GM18909 (cell line): ENCODE results near the gene SSTR3.
"Not testable (repeated sequence)": the region's sequence is repeated elsewhere in the genome, so short reads cannot be mapped to it uniquely, and the experiment has no call there.

Experiments used
- ATAC-seq: cut with Tn5 transposase; IDR thresholded peaks from one replicate; pipeline ENCODE4 v1.9.1; 2021; ENCODE audit warnings: mild to moderate bottlenecking; ENCODE audit not compliant: unreplicated experiment, poor library complexity

The SSTR3 gene

GRCh38 chr22:37212174-37212906 lies at the start of gene SSTR3:
SSTR3 (minus strand) TSS chr22:37212477; CDS start chr22:37207803, 4,674 bp downstream.
- ATAC-seq = no peak

- ATAC-seq = no peak
Observed at GRCh38 chr22:37260901-37261336, 48.6 kb upstream of the SSTR3 start.

GRCh38 chr22:37260155-37260795 lies 48.0 kb upstream of the SSTR3 start:
- ATAC-seq = no peak

- ATAC-seq = no peak
Observed at GRCh38 chr22:37259540-37260029, 47.3 kb upstream of the SSTR3 start.

- no peak for ATAC-seq
Observed at GRCh38 chr22:37258753-37259401, 46.6 kb upstream of the SSTR3 start.

DNA sequence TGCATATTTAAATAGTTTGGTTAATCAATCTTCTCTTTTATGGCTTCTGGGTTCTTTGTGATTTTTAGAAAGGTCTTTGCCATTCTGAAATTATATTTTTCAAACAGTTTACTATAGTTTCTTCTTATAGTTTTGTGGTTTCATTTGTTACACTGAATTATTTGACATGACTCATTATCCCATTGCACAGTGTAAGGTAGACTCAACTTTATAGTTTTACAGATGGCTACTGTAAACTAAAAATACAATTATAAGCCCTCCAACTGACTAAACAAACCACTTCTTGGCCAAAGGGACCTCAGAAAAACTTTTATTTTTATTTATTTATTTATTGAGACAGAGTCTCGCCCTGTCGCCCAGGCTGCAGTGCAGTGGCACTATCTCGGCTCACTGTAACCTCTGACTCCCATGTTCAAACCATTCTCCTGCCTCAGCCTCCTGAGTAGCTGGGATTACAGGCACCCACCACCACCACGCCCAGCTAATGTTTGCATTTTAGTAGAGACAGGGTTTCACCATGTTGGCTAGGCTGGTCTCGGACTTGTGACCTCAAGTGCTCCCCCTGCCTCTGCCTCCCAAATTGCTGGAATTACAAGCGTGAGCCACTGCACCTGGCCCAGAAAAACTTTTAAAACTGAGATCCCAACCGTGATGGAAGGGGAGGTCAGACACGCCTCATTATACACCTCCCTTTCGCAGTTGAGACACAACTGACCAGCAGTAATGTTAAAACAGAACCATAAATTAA lies 45.9 kb upstream of the SSTR3 start:
- no peak for ATAC-seq

GRCh38 chr22:37256075-37256726 lies 43.9 kb upstream of the SSTR3 start:
- no peak for ATAC-seq

DNA sequence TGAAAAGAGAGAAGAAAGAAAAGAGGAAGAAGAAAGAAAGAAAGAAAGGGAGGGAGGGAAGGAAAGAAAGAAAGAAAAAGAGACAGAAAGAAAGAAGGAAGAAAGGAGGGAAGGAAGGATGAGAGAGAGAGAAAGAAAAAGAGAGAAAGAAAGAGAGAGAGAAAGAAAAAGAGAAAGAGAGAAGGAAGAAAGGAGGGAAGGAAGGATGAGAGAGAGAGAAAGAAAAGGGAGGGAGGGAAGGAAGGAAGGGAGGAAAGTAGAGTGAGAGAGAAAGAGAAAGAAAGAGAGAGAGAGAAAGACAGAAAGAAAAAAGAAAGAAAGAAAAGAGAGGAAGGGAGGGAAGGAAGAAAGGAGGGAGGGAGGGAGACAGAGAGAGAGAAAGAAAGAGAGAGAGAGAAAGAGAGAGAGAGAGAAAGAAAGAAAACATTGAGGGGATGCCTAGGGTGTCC lies 43.3 kb upstream of the SSTR3 start:
- no peak for ATAC-seq

- ATAC-seq = no peak
Observed at GRCh38 chr22:37254867-37255233, 42.6 kb upstream of the SSTR3 start.

DNA sequence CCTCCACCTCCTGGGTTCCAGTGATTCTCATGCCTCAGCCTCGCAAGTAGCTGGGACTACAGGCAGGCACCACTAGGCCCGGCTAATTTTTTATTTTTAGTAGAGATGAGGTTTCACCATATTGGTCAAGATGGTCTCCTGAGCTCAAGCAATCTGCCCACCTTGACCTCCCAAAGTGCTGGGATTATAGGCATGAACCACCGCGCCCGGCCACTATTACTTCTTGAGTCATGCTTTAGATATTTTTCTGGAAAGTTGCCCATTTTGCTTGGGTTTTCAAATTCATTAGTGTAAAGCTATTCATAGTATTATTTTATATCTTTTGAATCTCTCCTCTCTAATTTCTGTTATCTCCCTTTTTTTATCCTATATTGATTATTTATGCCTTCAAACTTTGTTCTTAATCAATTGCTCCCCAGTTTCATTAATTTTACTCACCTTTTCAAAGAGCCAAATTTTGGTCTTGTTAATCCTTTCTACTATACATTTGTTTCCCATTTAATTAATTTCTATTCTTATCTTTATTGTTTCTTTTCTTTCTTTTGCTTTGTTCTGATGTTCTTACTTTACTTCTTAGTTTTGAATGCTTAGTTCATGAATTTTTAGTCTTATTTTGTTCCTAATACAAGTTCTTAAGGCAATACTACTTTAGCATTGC lies 42.1 kb upstream of the SSTR3 start:
- no peak for ATAC-seq

GRCh38 chr22:37253126-37253660 lies 40.9 kb upstream of the SSTR3 start:
- no peak for ATAC-seq

DNA sequence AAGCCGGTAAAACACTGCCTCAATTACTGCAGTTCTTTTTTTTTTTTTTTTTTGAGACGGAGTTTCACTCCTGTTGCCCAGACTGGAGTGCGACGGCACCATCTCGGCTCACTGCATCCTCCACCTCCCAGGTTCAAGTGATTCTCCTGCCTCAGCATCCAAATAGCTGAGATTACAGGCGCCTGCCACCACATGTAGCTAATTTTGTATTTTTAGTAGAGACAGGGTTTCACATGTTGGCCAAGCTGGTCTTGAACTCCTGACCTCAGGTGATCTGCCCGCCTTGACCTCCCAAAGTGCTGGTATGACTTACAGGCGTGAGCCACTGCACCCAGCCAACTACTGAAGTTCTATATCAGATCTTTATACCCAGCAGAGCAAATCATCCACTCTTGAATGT lies 39.6 kb upstream of the SSTR3 start:
- ATAC-seq = not testable (repeated sequence)

- ATAC-seq = no peak
Observed at GRCh38 chr22:37249986-37250385, 37.7 kb upstream of the SSTR3 start.

GRCh38 chr22:37248251-37248650 lies 36.0 kb upstream of the SSTR3 start:
- no peak for ATAC-seq

DNA sequence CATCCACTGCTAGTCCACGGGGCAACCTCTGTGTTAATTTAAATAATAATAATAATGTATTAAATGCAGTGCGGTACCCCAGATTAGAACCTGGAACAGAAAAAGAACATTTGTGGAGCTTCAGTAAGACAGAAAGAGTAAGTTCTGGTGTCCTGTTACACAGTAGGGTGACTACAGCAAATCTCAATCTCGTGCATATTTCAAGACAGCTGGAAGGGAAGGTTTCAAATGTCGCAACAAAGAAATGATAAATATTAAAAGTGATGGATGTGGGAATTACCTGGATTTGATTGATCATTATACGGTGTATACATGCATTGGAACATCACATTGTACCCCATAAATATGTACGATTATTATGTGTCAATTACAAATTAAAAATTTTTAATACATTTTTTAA lies 33.5 kb upstream of the SSTR3 start:
- no peak for ATAC-seq

DNA sequence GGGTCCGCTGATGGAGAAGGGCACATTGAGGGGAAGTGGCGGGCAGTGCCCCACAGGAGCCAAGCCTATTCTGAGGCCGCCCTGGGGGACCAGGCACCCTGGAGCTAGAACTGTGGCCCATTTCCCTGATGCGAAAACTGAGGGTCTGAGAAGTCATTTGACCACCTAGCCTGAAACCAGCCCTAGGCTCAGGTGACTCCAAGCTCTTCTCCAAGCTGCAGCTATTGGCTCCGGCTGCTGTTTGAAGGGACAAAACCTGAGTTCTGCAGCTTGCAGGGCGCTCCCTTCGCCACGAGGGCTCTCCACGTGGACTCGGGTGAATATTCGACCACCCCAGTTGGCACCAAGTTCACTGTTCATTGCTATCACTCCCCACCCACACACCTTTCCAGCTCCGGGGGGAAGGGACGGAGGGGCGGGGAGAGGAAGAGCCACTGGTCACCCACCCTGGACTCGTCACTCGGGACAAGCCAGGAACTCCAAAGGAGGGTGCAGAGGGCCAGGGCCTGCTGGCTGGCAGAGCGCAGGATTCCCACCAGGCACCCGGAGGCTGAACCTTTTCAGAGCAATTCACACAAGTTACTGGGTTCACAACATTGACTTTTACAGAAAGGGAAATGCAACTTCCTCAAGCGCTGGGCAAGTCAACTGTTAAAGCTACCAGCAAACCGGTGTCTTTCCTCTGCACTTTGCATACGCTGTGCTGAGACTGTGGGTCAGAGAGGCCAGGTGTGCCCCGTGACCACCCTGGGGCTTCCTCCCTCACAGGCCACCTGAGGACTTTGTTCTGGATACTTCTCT lies 32.8 kb upstream of the SSTR3 start:
- ATAC-seq = peak; percentile 31

GRCh38 chr22:37244114-37244921 lies 32.0 kb upstream of the SSTR3 start, which contains the start of gene RAC2:
RAC2 (minus strand) TSS chr22:37244269; CDS start chr22:37244148, 121 bp downstream.
- ATAC-seq = peak; percentile 49
